Glutamatergic neuron (in vitro differentiated cells): ENCODE measurements around the gene ZCCHC7. TPM values are rescaled to one million over a fixed set of nuclear protein-coding genes. Genes with fewer than 3 reads are reported as not detected.

Experiments used
- DNase-seq: peaks from one replicate; pipeline ENCODE4 v3.0.0; 2022
- H3K27ac Mint-ChIP-seq: one replicate; pipeline ENCODE4 v1.8.0; 2020; ENCODE audit warnings: mild to moderate bottlenecking, mixed read lengths, inconsistent platforms; ENCODE audit not compliant: unreplicated experiment
- H3K27me3 Mint-ChIP-seq: one replicate; pipeline ENCODE4 v1.8.0; 2020; ENCODE audit warnings: mild to moderate bottlenecking, moderate library complexity, mixed read lengths, inconsistent platforms; ENCODE audit not compliant: unreplicated experiment
- H3K36me3 Mint-ChIP-seq: one replicate; pipeline ENCODE4 v1.8.0; 2020; ENCODE audit warnings: mild to moderate bottlenecking, mixed read lengths, inconsistent platforms; ENCODE audit not compliant: unreplicated experiment
- H3K4me1 Mint-ChIP-seq: one replicate; pipeline ENCODE4 v1.8.0; 2020; ENCODE audit warnings: mild to moderate bottlenecking, low read depth, mixed read lengths, inconsistent platforms; ENCODE audit not compliant: unreplicated experiment
- H3K4me3 Mint-ChIP-seq: one replicate; pipeline ENCODE4 v1.8.0; 2020; ENCODE audit warnings: mild to moderate bottlenecking, mixed read lengths, inconsistent platforms; ENCODE audit not compliant: unreplicated experiment
- H3K9me3 Mint-ChIP-seq: one replicate; pipeline ENCODE4 v1.8.0; 2020; ENCODE audit warnings: mild to moderate bottlenecking, moderate library complexity, mixed read lengths, inconsistent platforms; ENCODE audit not compliant: unreplicated experiment
- CTCF ChIP-seq: fragments of 200-600 bp; sonication (generic); IDR thresholded peaks from one replicate; pipeline ENCODE4 v1.5.0; 2021; ENCODE audit not compliant: partially characterized antibody, unreplicated experiment
- total RNA-seq: library from RNA; stranded (reverse); fragmentation: NEBNext Ultra II Directional; extraction: Animal tissue kit (Norgen Biotek cat#: 25700); gene quantifications from one replicate; pipeline ENCODE4 v1.2.1, GENCODE V29; 2021; ENCODE audit not compliant: unreplicated experiment

Gene ZCCHC7
- total RNA-seq, 1 donor from 2014 or later = 31.1 TPM

- Mint-ChIP-seq H3K27ac (peak overlapping the region; percentile 77), H3K9me3 (peaks cover 1% of the 10 kb centered on the region), H3K36me3 (no peaks in the 10 kb centered on the region), H3K27me3 (no peaks in the 10 kb centered on the region), H3K4me1 (peaks cover 19% of the 10 kb centered on the region), H3K4me3 (no peak overlapping the region)
- TF ChIP-seq CTCF = no peak
- no peak for DNase-seq
Measured at GRCh38 chr9:37215381-37215780, 95.0 kb downstream of the ZCCHC7 start.

GRCh38 chr9:37215830-37216229 lies 95.5 kb downstream of the ZCCHC7 start:
- Mint-ChIP-seq H3K4me1 (peaks cover 14% of the 10 kb centered on the region), H3K27me3 (no peaks in the 10 kb centered on the region), H3K4me3 (peak overlapping the region; percentile 1), H3K36me3 (no peaks in the 10 kb centered on the region), H3K27ac (peak overlapping the region; percentile 77), H3K9me3 (peaks cover 1% of the 10 kb centered on the region)
- TF ChIP-seq CTCF = no peak
- no peak for DNase-seq

- no peaks in the 10 kb centered on the region for H3K9me3 Mint-ChIP-seq
- no peak for DNase-seq
- no peaks in the 10 kb centered on the region for H3K36me3 Mint-ChIP-seq
- no peak overlapping the region for H3K4me3 Mint-ChIP-seq
- peaks cover 19% of the 10 kb centered on the region for H3K4me1 Mint-ChIP-seq
- no peak for TF ChIP-seq CTCF
- no peak overlapping the region for H3K27ac Mint-ChIP-seq
- H3K27me3 Mint-ChIP-seq = no peaks in the 10 kb centered on the region
Measured at GRCh38 chr9:37217161-37217560, 96.8 kb downstream of the ZCCHC7 start.

- H3K9me3 Mint-ChIP-seq = no peaks in the 10 kb centered on the region
- H3K36me3 Mint-ChIP-seq = no peaks in the 10 kb centered on the region
- DNase-seq = no peak
- no peak for TF ChIP-seq CTCF
- peaks cover 18% of the 10 kb centered on the region for H3K4me1 Mint-ChIP-seq
- H3K4me3 Mint-ChIP-seq = no peak overlapping the region
- H3K27ac Mint-ChIP-seq = no peak overlapping the region
- no peaks in the 10 kb centered on the region for H3K27me3 Mint-ChIP-seq
Measured at GRCh38 chr9:37218800-37219425, 98.5 kb downstream of the ZCCHC7 start.

GRCh38 chr9:37220971-37221370 lies 100.6 kb downstream of the ZCCHC7 start:
- no peak overlapping the region for H3K27ac Mint-ChIP-seq
- H3K9me3 Mint-ChIP-seq = no peaks in the 10 kb centered on the region
- no peak for TF ChIP-seq CTCF
- no peak overlapping the region for H3K4me3 Mint-ChIP-seq
- no peaks in the 10 kb centered on the region for H3K27me3 Mint-ChIP-seq
- H3K4me1 Mint-ChIP-seq = peaks cover 11% of the 10 kb centered on the region
- DNase-seq = no peak
- no peaks in the 10 kb centered on the region for H3K36me3 Mint-ChIP-seq
